HG02981 (cell line): Measurements from ENCODE around the gene PCSK7.

Source experiments
- ATAC-seq: cut with Tn5 transposase; IDR thresholded peaks from one replicate; pipeline ENCODE4 v1.9.1; 2021; ENCODE audit warnings: mild to moderate bottlenecking, moderate library complexity; ENCODE audit not compliant: unreplicated experiment

Gene PCSK7

DNA sequence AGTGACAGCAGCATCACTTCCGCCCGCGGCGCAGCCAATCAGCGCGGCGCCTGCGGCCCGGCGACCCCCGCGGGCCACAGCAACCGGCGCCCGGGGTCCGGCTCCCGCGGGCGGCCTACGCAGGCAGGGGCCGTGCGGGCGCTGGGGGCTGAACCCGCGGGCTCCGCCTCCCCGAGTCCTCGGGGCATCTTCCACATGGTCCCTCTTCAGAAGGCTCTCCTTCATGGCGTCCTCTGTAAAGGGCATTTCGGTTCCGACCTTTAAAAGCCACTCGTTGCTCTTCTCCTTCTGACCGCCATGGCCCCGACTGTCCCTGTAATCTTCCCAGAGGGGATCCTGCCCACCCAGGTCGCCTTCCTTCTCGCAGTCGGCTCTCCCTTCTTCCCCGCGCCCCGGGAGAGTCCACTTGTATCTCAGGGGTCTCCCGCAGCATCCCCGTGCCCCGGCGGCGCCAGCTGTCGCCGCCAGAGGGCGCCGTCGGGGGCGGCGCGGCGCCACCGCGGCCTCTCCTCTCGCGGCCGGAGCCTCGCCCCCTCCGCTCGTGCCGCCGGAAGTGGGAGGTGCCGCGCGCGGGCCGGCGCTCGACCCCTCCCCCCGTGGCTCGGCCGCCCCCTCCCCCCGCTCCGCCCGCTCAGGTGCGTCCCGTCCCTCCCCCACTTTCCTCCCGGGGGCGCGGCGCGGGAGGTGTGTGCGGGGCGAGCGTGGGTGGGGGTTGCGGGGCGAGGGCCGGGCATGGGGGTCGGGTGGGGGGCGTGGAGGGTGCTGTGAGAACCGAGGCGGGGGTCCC, 412 bp upstream of the PCSK7 start, which contains the start of gene RNF214:
Gene RNF214 (plus strand): TSS at position 580 of the 787 bp plus-strand sequence. CDS start 1,602 bp downstream, outside the sequence.
- ATAC-seq, result peak; percentile 55

DNA sequence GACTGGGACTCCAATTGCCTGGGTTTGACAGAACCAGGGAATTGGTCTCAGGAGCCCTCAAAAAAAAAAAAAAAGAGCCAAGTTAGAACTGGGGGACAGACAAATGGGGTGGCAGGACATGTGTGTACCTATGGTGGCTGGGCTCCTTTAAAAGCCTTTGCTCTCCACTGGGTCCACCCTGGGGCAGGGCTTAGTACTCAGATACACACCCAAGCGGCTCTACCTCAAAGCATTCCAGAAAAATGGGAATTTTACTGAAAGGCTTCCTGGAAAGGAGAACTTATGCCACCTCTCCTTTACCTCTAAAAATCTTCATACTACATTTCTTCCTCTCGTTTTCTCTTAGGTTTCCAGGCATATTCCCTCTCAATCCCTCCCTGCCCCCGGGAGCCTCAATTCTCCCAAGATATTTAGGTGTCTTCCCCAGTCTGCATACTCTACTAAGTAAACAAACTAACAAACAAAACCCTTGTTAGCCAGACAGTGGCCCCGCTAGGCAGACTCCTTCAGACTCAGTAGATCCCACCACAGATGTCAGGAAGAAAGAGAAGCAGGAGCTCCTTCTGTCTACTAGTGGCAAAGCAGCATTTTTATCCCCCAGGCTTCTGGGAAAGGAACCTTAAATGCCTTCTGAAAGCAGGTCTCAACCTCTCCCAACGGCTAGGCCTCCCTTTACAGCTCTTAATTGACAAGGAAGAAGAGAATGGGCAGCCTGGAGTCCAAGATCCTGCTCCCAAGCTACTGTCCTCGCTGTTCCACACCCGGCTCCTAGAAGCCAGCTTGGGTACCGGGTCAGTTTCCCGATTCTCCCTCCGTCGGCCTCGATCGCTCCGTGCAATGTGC, 653 bp downstream of the PCSK7 start:
- ATAC-seq, result no peak

GRCh38 chr11:117230286-117230961, 1.4 kb downstream of the PCSK7 start:
- peak; percentile 36 for ATAC-seq

DNA sequence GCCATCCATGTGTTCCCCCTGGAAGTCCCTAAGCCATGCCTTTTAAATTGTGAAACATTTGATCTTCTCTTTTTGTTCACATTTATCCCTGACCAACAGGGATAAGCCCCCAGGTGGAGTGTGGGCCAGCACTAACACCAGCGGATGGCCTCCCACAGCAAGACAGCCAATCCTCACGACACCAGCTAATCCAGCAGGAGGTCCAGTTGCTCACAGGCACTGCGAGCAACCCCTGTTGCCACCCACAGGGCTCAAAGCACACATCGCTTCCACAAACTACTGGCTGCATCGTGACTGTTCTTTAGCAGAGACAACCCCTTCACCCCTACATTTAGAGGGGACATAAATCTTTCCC, 2.0 kb downstream of the PCSK7 start:
- no peak for ATAC-seq

DNA sequence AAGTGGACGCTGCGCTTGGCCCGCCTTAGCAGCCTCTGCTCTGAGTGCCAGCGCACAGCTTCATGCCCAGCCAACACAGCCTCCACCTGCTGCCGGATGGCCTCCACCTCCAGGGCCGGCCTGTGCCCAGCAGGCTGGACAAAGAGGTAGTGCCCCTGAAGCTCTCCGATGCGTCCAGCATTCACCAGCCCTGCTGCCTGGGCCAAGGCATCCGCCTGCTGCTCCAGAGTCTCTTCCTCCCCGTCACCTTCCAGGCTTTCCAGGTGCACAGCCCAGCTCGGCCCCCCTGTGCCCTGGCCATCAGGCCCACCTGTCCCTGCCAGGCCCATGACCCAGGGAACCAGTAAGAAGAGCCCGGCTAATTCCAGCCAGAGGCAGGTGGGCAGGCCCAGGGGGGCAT, 2.5 kb downstream of the PCSK7 start:
- ATAC-seq, result no peak

GRCh38 chr11:117228091-117228490, 3.8 kb downstream of the PCSK7 start:
- no peak for ATAC-seq

GRCh38 chr11:117226388-117227385, 5.2 kb downstream of the PCSK7 start:
- ATAC-seq, result no peak

DNA sequence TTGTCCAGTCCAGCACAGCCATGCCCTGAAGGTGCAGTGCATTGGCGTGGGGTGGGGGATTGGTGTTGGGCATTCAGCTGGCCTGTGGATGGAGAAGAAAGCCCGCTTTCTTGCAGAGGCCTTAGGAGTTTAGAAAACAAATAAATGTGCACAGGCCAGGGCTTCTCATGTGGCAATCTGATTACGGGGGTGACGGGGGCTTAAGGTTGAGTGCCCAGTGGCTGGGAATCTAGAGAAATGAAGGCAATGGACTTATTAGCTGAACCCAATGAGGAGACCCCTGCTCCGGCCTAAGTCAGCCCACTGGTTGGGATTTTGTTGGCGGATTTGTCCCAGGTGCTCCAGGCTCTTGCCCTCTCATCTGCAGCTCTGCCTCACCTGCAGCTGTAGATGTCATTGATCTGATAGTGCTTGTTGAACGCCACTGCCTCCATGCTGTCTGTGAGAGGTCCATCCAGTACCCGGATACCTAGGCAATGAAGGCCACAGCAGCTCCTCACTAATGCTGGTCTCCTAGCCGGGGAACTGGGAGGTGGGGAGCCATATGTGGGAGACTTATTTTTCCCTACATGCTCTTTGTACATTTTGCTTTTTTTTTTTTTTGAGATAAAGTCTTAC, 6.2 kb downstream of the PCSK7 start:
- no peak for ATAC-seq

DNA sequence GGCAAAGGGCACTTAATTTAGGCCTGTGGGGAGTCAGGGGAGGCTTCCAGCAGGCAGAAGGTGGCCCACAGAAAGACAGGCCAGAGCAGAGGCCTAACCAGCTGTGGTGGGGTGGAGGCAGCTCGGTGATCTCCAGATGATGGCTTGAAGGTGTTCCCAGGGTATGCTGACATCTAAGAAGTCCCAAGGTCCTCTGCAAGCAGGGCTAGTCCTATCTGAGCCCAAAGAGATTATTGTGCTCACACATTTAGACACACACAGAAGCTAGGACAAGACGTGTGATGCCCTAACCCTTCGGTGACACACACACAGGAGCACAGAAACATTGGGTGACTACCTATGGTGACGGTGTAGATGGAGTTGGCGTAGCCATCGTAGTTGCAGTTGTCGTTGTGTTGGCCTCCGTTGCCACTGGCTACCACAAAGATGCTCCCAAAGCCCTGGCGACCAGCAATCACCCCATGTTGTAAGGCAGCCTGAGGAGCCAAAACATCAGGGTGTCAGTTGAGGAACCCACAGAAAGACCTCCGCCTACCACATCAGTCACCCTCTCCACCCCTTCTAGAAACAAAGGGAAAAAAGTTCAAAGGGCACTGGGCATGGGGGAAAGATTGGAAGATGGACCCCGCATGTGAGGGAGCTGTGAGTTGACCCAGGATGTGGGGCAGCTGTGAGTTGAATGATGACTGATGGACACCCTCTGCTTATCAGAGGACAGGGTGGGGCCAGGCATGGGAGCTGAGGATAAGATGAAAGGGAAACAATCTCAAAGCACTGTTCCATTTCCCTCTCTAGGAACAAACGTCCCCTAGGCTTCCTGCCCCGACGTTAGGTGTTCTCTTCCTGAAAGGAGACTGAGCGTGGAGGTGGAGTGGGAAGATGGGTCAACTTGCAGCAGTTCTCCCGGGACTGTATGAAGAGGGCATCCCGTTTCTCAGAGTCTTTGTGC, 7.9 kb downstream of the PCSK7 start:
- ATAC-seq, result no peak

DNA sequence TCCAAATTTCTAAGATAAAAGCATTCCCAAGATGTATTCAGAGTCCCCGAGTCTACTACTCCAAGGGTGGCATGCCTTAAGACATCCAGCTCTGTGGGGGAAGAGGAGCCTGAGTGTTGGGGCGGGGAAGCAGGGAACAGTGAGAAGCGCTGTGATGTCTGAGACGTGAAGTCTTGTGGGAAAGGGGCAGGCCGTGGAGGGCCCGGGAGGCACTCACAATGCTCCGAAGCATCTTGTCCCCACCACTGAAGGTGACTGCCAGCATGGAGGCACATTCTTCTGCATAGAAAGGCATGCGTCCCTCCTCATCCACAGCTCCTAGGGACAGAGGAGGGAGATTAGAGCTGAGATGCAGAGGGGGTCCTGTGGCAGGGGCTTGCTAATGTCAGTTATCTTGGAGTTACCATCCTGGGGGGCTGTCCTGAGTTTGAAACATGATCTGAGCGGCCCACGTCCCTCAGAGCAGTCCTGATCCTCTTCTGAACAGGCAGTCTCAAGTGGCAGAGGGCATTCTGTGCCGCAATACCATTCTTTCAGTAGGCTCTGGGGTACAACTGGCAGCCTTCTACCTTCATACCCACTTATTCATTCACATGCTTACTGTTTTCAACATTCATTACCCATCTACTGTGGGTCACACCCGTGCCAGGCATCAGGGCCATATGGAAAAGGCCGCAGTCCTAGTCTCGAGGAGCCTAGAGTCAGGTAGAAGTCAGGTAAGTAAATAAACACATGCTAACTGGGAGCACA, 8.7 kb downstream of the PCSK7 start:
- ATAC-seq, result no peak

- no peak for ATAC-seq
Measured at GRCh38 chr11:117221775-117222517, 9.9 kb downstream of the PCSK7 start.

- no peak for ATAC-seq
Measured at GRCh38 chr11:117220999-117221774, 10.7 kb downstream of the PCSK7 start.

DNA sequence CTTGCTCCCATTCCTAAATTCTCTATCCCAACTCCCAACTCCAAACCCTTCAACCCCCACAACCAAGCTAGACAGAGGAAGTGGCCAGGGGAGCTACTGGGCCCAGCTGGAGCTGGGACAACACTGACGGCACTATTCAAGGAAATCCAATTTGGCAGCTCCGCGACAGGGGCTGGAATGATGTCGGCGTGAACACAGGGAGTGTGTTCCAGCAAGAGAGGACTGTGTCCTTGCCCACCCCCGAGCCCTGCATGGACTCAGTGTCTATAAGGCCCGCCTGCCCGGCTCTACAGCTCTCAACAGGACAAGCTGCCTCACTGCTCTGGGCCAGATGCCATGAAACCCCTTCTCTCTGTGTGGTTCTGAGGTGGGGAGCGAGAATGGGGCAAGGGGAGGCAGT, 11.3 kb downstream of the PCSK7 start:
- ATAC-seq, result no peak

- ATAC-seq, result no peak
Measured at GRCh38 chr11:117219995-117220394, 11.9 kb downstream of the PCSK7 start.

GRCh38 chr11:117219455-117219854, 12.4 kb downstream of the PCSK7 start:
- no peak for ATAC-seq

DNA sequence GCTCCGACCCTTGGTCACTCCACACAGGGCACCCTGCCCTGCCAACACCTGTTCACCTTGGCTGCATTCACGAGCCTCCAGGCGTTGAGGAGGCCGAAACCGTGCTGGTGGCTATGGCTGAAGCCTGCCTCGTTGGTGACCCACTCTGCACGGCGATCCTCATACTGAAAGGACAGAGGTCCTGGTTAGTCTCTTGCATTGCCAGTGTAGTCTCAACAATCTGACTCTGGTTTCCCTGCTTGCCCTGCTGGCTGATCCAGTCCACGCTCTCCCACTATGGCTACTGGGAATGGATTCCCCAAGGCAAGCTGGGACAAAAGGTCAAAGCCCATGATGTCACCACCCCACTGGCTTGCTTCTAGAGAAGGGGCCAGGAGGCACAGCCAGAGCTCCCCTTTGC, 12.9 kb downstream of the PCSK7 start:
- no peak for ATAC-seq
